HL-60 (cell line): Measurements from ENCODE around the gene DEGS2.

Experiments
- CTCF ChIP-seq: IDR thresholded peaks from one replicate; pipeline ENCODE4 v1.5.1; 2011; ENCODE audit warnings: low read length, control low read depth, inconsistent platforms; ENCODE audit not compliant: insufficient read depth
- GABPA ChIP-seq: IDR thresholded peaks from 2 replicates; pipeline ENCODE4 v1.6.1; 2012; ENCODE audit warnings: low read depth
- REST ChIP-seq: IDR thresholded peaks from 2 replicates; pipeline ENCODE4 v1.6.1; 2012; ENCODE audit warnings: low read depth; ENCODE audit not compliant: insufficient replicate concordance

- TF ChIP-seq CTCF (no peak), REST (no peak), GABPA (no peak)
These were observed 32.8 kb upstream of the DEGS2 start for GRCh38 chr14:100192250-100192671.
